Right cardiac atrium (tissue), 5 donors: ENCODE measurements around the gene SCAMP5. TPM values are rescaled to one million over a fixed set of nuclear protein-coding genes. Genes with fewer than 3 reads are reported as not detected.

ENCODE experiments used
- ATAC-seq, 2 donors: fragments of 200-7000 bp; cut with Tn5 transposase; one replicate each; pipeline versions ENCODE4 v1.8.0 to v1.9.1; 2020; ENCODE audit warnings: moderate library complexity in 2 of 2, mild to moderate bottlenecking in 1 of 2
- DNase-seq, 3 donors: peaks; one replicate each; pipeline ENCODE4 v3.0.0-alpha.2; 2020
- H3K27ac ChIP-seq: one replicate; pipeline ENCODE4 v1.5.1; 2013; ENCODE audit warnings: mild to moderate bottlenecking, low read length, control low read depth, moderate library complexity
- H3K27me3 ChIP-seq: one replicate; pipeline ENCODE4 v1.6.1; 2013; ENCODE audit not compliant: control insufficient read depth, insufficient read depth
- H3K4me1 ChIP-seq: one replicate; pipeline ENCODE4 v1.6.1; 2013; ENCODE audit warnings: low read length; ENCODE audit not compliant: control insufficient read depth, insufficient read depth
- H3K4me3 ChIP-seq: one replicate; pipeline ENCODE4 v1.5.1; 2013; ENCODE audit warnings: low read length, control low read depth
- H3K9me3 ChIP-seq: one replicate; pipeline ENCODE4 v1.6.1; 2013; ENCODE audit warnings: low read length; ENCODE audit not compliant: control insufficient read depth
- WGBS: extraction: QIAGEN DNeasy Blood & Tissue Kit; methylation state at CpG from one replicate; pipeline ENCODE4 v1.1.7; 2013; 5-methylcytosine and 5-hydroxymethylcytosine counted together
- intact Hi-C, 4 donors: fragments of 100-400 bp; cut with DNase I; formaldehyde crosslinking; loops; one replicate each; pipeline versions ENCODE4 v1.11.0 to v1.14.0; 2022 to 2023
- long read RNA-seq, 4 donors: library from polyadenylated mRNA; unstranded; transcript quantifications; one replicate each; pipeline ENCODE4 v2.0.0, GENCODE V29; 2020 to 2021
- polyA plus RNA-seq: library from polyadenylated mRNA; stranded (reverse); fragments of 200-250 nt; gene quantifications from one replicate; pipeline ENCODE4 v1.2.3, GENCODE V29; 2013
- total RNA-seq, 4 donors: library from RNA; stranded (reverse); fragmentation: NEBNext Ultra II Directional; extraction: Animal tissue kit (Norgen Biotek cat#: 25700); gene quantifications; one replicate each; pipeline ENCODE4 v1.2.1, GENCODE V29; 2021
- donor health status: healthy with polysubstance abuse.
- donor health status: DM: no; HTN: yes; CAD: no.
- donor health status: DM: no; HTN: no; CAD: no.
- donor health status: DM: no; HTN: yes; CAD: no; lungs with severe emphysema.
- donor health status: DM: yes; HTN: yes; CAD: no.

The SCAMP5 gene, protein sequence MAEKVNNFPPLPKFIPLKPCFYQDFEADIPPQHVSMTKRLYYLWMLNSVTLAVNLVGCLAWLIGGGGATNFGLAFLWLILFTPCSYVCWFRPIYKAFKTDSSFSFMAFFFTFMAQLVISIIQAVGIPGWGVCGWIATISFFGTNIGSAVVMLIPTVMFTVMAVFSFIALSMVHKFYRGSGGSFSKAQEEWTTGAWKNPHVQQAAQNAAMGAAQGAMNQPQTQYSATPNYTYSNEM
- total RNA-seq (10 to 100 TPM in 1 of 4 donors, 1 to 10 TPM in 3; 4.5 to 10.2 (median 7.4) TPM), polyA plus RNA-seq (4.7 TPM)
- long read RNA-seq, donor 1, partial matches to known transcripts = 1 of 8 reads
- long read RNA-seq, donor 1, other reads (novel, unspliced or antisense) = 7 of 8 reads
- long read RNA-seq, donor 2, partial matches to known transcripts = 1 of 5 reads
- long read RNA-seq, donor 2, other reads (novel, unspliced or antisense) = 3 of 5 reads
- long read RNA-seq, donor 3, partial matches to known transcripts = 0 of 1 reads
- long read RNA-seq, donor 3, other reads (novel, unspliced or antisense) = 1 of 1 reads
- long read RNA-seq, donor 4, partial matches to known transcripts = 0 of 7 reads
- long read RNA-seq, donor 4, other reads (novel, unspliced or antisense) = 6 of 7 reads

DNA sequence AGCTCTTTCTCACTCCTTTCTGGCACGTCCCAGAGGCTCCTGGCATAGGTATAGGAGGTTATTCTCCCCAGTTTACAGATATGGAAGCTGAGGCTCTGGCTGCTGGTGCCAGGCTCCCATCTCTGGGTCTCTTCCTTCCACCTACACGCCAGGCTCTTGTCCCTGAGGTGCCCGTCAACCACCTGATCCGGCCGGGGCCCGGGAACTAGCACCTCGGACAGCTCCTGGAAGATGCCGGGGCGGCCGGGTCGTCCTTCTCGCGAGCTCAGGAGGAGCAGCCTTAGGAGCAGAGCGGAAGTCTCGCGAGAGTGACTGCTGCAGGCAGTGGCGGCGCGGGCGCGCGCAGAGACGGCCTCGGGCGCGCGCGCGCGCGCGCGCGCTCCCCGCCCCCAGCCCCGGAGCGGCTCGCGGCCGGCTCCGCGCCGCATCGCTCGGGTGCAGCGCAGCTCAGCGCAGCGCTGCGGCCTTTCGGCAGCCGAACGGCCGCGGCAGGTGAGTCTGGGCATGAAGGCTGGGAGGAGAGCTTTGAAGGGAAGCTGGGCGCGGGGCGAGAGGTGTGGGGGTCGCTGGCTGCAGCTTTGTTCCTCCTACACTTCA lies at the start of gene SCAMP5:
SCAMP5 (plus strand) TSS at position 382 of the 597 bp plus-strand sequence. CDS start 16,277 bp downstream, outside the sequence.
- Histone ChIP-seq H3K27ac (no peak within 1 kb of the TSS), H3K4me3 (peak within 1 kb of the TSS; percentile 71), H3K27me3 (no peaks in the 10 kb centered on the region), H3K4me1 (peaks cover 6% of the 10 kb centered on the region), H3K9me3 (no peaks in the 10 kb centered on the region)
- intact Hi-C loops = no loop called here
- DNase-seq (peak; percentile 93 to 97 (median 96)), ATAC-seq (peak; percentile 90 to 91)
- WGBS = 1% methylated on average over 58 of the region's 58 CpGs

DNA sequence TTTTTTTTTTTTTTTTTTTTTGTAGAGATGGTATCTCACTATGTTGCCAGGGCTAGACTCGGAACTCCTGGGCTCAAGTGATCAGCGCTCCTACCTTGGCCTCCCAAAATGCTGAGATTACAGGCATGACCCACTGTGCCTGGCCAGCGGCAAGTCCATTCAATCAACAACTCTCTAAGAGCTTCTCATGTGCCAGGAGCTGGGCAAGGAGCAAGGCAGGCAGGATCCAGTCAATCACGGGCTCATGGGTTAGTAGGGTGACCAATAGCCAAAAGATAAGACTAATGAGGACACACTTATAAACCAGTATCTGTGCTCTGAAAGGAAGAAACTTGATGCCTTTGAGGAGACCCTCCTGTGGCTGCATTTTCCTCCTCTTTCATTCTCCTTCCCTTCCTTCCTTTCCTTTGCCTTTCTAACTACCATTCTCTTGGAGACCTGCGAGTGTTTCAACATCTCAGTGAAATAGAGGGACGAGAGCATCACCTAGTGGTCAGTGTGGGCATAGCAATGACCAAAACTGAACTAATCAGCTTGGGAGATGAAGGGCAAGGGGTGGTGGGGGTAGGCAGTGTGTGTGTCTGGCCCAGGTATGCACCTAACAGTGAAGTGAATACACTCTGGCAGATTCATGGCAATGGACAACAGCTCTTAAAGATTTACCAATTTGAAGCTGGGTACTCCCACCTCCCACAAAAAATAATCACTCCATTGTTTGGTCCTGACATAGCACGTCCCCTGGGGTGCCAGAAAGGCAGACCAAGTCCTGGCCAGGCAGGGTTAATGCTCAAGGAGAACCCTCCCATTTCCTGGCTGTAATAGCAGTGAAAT lies 45.1 kb upstream of the SCAMP5 start:
- WGBS = 43% methylated on average over 7 of the region's 7 CpGs
- Histone ChIP-seq H3K27ac (no peak overlapping the region), H3K4me3 (no peak overlapping the region), H3K4me1 (no peaks in the 10 kb centered on the region), H3K9me3 (no peaks in the 10 kb centered on the region), H3K27me3 (no peaks in the 10 kb centered on the region)
- DNase-seq (peak; percentile 59 to 79 (median 73)), ATAC-seq (peak; percentile 61 to 71)
- intact Hi-C loops = loop anchor here (2.0 to 10.0 kb wide), 4 partner anchors 177 to 315 kb away; no protein-coding TSS in a partner anchor

DNA sequence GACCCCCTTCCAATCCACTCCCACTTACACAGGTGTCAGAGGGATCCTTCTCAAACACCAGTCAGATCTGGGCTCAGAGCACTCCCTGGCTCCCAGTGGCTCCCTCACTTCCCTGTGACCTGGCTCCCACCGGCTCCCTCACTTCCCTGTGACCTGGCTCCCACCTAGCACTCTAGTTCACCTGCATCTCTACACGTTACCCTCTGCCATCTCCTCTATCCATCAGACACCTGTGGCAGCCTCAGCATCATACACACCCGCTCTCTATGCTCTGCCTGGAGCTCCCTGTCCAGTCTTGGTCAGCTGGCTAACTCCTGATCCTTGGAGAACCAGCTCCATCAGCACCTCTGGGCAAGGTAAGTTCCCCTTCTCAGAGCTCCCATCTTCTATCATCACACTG lies 44.4 kb upstream of the SCAMP5 start:
- no peak for ATAC-seq
- Histone ChIP-seq H3K9me3 (no peaks in the 10 kb centered on the region), H3K27me3 (no peaks in the 10 kb centered on the region), H3K4me3 (no peak overlapping the region), H3K27ac (no peak overlapping the region), H3K4me1 (peaks cover 2% of the 10 kb centered on the region)
- WGBS = 67% methylated on average over 3 of the region's 3 CpGs
- no peak for DNase-seq
- intact Hi-C loops = loop anchor here (2.0 to 10.0 kb wide), 4 partner anchors 178 to 316 kb away; no protein-coding TSS in a partner anchor

DNA sequence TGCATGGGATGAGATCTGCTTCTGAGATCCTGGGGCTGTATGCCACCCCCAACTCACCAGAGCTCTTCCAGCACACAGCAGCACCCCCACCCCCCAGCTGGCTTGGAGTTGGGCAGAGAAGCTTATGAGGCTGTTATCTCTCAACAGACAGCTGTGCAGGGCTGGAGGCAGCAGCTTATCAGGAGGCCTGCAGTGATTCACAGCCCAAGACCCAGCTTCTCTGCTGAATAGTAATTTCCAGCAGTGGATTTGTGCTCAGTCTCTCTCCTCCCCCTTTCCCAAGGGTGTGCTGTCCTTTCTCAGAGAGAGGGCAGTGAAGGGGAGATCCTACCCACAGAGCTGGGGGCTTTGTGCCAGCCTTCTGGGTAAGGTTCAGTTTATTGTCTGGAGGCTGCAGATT lies 40.8 kb upstream of the SCAMP5 start:
- intact Hi-C loops = loop anchor here (5.0 to 10.0 kb wide), 3 partner anchors 182 to 320 kb away; no protein-coding TSS in a partner anchor
- Histone ChIP-seq H3K27ac (peak overlapping the region; percentile 41), H3K27me3 (no peaks in the 10 kb centered on the region), H3K9me3 (no peaks in the 10 kb centered on the region), H3K4me1 (peaks cover 5% of the 10 kb centered on the region), H3K4me3 (no peak overlapping the region)
- DNase-seq = peak; percentile 67 to 81 (median 79)
- peak; percentile 4 to 31 for ATAC-seq

DNA sequence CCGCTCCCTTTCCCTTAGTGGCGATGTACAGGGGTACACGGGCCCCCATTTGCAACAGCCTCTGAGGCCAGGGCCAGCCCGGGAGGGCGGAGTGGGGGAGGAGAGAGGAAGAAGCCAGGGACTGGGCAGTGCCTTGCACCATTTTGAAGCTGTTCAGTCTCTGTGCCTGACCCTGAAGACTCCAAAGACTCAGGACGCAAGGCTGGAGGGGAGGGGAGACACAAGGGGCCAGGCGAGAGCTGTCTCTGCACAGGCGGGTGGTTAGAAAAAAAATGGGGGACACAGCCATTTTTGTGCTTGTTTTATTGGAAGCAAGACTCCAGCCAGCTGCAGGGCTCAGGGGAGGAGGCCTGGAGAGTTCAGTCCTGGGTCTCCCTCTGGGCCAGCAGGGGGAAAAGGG lies 40.3 kb upstream of the SCAMP5 start:
- intact Hi-C loops = loop anchor here in 1 of 4 donors (10.0 kb wide), 1 partner anchor 320 kb away; no protein-coding TSS in a partner anchor
- ATAC-seq (no peak), DNase-seq (peak in 2 of 3 donors; percentile 58 to 63)
- H3K4me1 ChIP-seq = peaks cover 5% of the 10 kb centered on the region
- no peaks in the 10 kb centered on the region for H3K9me3 ChIP-seq
- WGBS = 52% methylated on average over 8 of the region's 8 CpGs
- peak overlapping the region; percentile 53 for H3K4me3 ChIP-seq
- no peaks in the 10 kb centered on the region for H3K27me3 ChIP-seq
- peak overlapping the region; percentile 41 for H3K27ac ChIP-seq

DNA sequence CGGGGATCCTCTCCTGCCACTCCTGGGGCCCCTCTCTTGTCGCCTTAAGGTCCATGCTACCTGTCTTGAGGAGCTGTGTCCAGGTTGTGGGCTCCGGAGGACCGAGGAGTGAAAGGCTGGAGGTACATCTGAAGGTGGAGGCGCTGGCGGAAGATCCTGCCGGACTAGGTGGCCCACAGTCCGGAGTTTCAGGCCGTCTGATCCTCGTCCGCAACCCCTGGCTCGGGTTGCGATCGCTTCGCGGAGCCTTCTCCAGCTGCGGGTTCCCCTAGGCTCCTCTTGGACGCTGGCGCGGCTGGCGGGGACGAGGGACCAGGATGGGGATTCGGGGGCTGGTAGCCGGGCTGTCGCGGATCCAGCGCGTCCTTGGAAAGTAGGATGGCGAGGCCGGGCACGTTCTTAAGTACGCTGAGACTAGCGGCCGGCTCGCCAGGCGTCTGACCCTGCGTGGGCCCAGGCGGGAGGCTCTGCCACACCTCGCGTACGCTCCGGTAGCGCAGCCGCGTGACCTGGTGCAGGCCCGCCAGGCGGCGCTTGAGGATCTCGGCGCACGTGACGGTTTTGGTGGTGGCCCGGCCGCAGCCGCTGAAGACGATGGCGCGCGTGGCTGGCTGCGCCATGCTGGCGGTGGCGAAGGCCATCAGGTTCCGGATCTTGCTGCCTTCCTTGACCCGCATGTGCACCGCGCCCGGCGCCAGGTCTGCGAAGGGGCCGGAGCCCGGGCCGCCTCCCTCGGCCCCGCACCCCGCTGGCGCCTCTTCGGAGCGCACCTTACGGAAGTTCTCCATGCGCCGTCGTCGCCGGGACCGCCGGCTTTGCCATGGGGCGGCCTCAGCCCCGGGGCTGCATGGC lies 39.3 kb upstream of the SCAMP5 start:
- WGBS = 11% methylated on average over 88 of the region's 88 CpGs
- H3K4me3 ChIP-seq = peak overlapping the region; percentile 53
- H3K9me3 ChIP-seq = no peaks in the 10 kb centered on the region
- DNase-seq (peak; percentile 84 to 93 (median 93)), ATAC-seq (peak; percentile 58 to 59)
- intact Hi-C loops = loop anchor here in 1 of 4 donors (10.0 kb wide), 1 partner anchor 321 kb away; no protein-coding TSS in a partner anchor
- no peaks in the 10 kb centered on the region for H3K27me3 ChIP-seq
- no peak overlapping the region for H3K27ac ChIP-seq
- H3K4me1 ChIP-seq = peaks cover 5% of the 10 kb centered on the region

DNA sequence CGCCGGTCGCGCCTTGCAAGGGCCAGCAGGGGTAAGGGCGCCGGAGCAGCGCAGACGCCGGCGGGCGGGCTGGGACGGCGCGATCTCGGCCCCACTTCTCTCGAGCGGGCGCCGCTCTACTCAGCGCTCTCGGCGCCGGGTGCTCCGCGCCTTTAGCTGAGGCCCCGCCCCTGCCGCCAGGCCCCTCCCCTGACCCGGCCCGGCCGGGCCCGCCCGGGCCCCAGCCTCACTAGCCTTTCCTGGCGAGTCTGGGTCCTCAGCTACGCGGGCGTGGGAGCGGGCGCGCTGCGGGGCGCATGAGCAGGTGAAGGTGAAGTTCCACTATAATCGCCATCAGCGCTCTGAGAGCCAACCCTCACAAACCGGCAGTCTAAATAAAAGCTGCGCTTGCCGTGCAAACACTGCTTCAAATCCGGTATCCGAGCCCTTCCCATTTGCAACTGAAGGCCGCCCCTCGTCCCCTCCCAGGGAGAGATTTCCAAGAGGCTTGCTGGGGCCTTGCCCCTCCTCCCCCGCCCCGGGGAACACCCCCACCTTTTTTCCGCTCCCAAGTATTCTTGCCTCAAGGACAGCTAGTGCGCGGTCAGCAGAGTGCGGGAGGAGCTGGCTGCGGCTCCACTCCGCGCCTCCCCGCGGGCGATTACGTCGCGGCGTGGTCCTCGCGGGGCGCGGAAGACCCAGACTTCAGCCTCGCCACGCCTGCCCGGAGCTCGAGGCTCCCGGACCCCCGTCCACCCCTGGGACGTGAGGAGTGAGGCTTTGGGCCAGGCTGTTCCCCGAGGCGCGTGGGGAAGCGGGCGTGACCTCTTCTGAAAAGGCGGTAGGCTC lies 38.5 kb upstream of the SCAMP5 start, which contains the start of gene RPP25:
RPP25 (minus strand) TSS at position 125 of the 828 bp plus-strand sequence. CDS start 189 bp downstream, outside the sequence.
- WGBS = under 1% methylated on average over 83 of the region's 83 CpGs
- peaks cover 5% of the 10 kb centered on the region for H3K4me1 ChIP-seq
- H3K9me3 ChIP-seq = no peaks in the 10 kb centered on the region
- DNase-seq = peak; percentile 85 to 94 (median 93)
- intact Hi-C loops = loop anchor here in 1 of 4 donors (10.0 kb wide), 1 partner anchor 322 kb away; no protein-coding TSS in a partner anchor
- peak; percentile 90 to 91 for ATAC-seq
- H3K4me3 ChIP-seq = peak within 1 kb of the TSS; percentile 53
- no peaks in the 10 kb centered on the region for H3K27me3 ChIP-seq
- H3K27ac ChIP-seq = peak within 1 kb of the TSS; percentile 32

DNA sequence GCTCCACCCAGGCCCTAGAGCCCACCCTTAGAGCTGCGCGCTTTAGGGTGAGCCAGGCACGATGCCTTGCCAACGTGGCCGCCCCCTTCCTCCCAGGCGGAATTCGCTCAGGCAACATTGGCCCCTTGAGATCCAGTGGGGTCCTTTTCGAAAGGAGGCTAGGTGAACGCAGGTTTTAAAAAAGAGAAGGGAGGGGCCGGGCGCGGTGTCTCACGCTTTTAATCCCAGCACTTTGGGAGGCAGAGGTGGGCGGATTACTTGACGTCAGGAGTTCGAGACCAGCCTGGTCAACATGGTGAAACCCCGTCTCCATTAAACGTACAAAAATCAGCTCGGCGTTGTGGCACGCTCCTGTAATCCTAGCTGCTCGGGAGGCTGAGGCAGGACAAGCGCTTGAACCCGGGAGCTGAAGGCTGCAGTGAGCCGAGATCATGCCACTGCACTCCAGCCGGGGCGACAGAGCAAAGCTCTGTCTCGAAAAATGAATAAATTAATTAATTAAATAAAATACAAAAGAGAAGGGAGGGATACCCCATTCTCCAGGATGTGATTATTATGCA lies 37.8 kb upstream of the SCAMP5 start:
- H3K27ac ChIP-seq = no peak overlapping the region
- peak in 1 of 3 donors; percentile 21 for DNase-seq
- H3K9me3 ChIP-seq = no peaks in the 10 kb centered on the region
- H3K27me3 ChIP-seq = no peaks in the 10 kb centered on the region
- no peak for ATAC-seq
- WGBS = 6% methylated on average over 28 of the region's 28 CpGs
- peak overlapping the region; percentile 57 for H3K4me3 ChIP-seq
- peaks cover 5% of the 10 kb centered on the region for H3K4me1 ChIP-seq
- intact Hi-C loops = loop anchor here in 1 of 4 donors (10.0 kb wide), 1 partner anchor 323 kb away; no protein-coding TSS in a partner anchor
